GM18517 (cell line): ENCODE data around the gene FOLR3.
"Not testable (repeated sequence)": the region's sequence is repeated elsewhere in the genome, so short reads cannot be mapped to it uniquely, and the experiment has no call there.

ENCODE experiments used
- ATAC-seq: cut with Tn5 transposase; IDR thresholded peaks from one replicate; pipeline ENCODE4 v1.9.1; 2021; ENCODE audit warnings: mild to moderate bottlenecking, moderate library complexity; ENCODE audit not compliant: unreplicated experiment

Gene FOLR3

GRCh38 chr11:72123117-72123653 lies 12.3 kb upstream of the FOLR3 start:
- no peak for ATAC-seq

- ATAC-seq = no peak
These were observed 11.5 kb upstream of the FOLR3 start for GRCh38 chr11:72124046-72124445.

- ATAC-seq = no peak
These were observed 9.6 kb upstream of the FOLR3 start for GRCh38 chr11:72125956-72126355.

- ATAC-seq = no peak
These were observed 7.6 kb upstream of the FOLR3 start for GRCh38 chr11:72127923-72128322.

- ATAC-seq = no peak
These were observed 6.1 kb upstream of the FOLR3 start for GRCh38 chr11:72129381-72129780.

GRCh38 chr11:72132646-72133045 lies 2.9 kb upstream of the FOLR3 start:
- no peak for ATAC-seq

GRCh38 chr11:72135891-72136683 lies 562 bp downstream of the FOLR3 start:
- no peak for ATAC-seq

- ATAC-seq = no peak
These were observed 1.2 kb downstream of the FOLR3 start for GRCh38 chr11:72136684-72137262.

GRCh38 chr11:72138821-72139390 lies 3.4 kb downstream of the FOLR3 start:
- ATAC-seq = no peak

GRCh38 chr11:72139500-72139899 lies 4.0 kb downstream of the FOLR3 start:
- ATAC-seq = no peak

- ATAC-seq = no peak
These were observed 5.1 kb downstream of the FOLR3 start for GRCh38 chr11:72140661-72141060.

- no peak for ATAC-seq
These were observed 5.5 kb downstream of the FOLR3 start for GRCh38 chr11:72141066-72141465.

GRCh38 chr11:72142086-72142485 lies 6.6 kb downstream of the FOLR3 start:
- ATAC-seq = not testable (repeated sequence)

GRCh38 chr11:72142543-72142942 lies 7.0 kb downstream of the FOLR3 start:
- not testable (repeated sequence) for ATAC-seq

- ATAC-seq = no peak
These were observed 9.5 kb downstream of the FOLR3 start for GRCh38 chr11:72144807-72145565.

GRCh38 chr11:72146625-72147024 lies 11.1 kb downstream of the FOLR3 start:
- ATAC-seq = no peak

GRCh38 chr11:72150882-72151281 lies 15.4 kb downstream of the FOLR3 start:
- ATAC-seq = no peak

GRCh38 chr11:72153874-72154273 lies 18.3 kb downstream of the FOLR3 start:
- ATAC-seq = not testable (repeated sequence)

GRCh38 chr11:72154816-72155215 lies 19.3 kb downstream of the FOLR3 start:
- no peak for ATAC-seq

GRCh38 chr11:72155751-72156150 lies 20.2 kb downstream of the FOLR3 start:
- no peak for ATAC-seq

- ATAC-seq = no peak
These were observed 21.6 kb downstream of the FOLR3 start for GRCh38 chr11:72157131-72157530.
